Central memory CD8-positive, alpha-beta T cell (primary cell): ENCODE results near the gene LMOD3.
A peak's percentile ranks its signal among the peaks of the same experiment; 100 is the strongest.

ENCODE experiments used
- ATAC-seq: fragments of 150-1000 bp; cut with Tn5 transposase; replicated peaks from 2 replicates; pipeline ENCODE4 v1.10.0; 2022; ENCODE audit warnings: mild to moderate bottlenecking, moderate FRiP score, moderate number of reproducible peaks; ENCODE audit not compliant: poor library complexity, severe bottlenecking; ENCODE audit errors: extremely low read depth
- DNase-seq, 2 donors: peaks; one replicate each; pipeline ENCODE4 v3.0.0; 2021; ENCODE audit warnings: low spot score in 2 of 2
- H3K27ac Mint-ChIP-seq: one replicate; pipeline ENCODE4 v1.8.0; 2022; ENCODE audit warnings: low read depth, mild to moderate bottlenecking, moderate library complexity, mixed read lengths
- H3K27me3 Mint-ChIP-seq: one replicate; pipeline ENCODE4 v1.8.0; 2022; ENCODE audit warnings: mixed read lengths
- H3K36me3 Mint-ChIP-seq: one replicate; pipeline ENCODE4 v1.8.0; 2022; ENCODE audit warnings: mild to moderate bottlenecking, moderate library complexity, mixed read lengths; ENCODE audit not compliant: insufficient read depth
- H3K4me1 Mint-ChIP-seq: one replicate; pipeline ENCODE4 v1.8.0; 2022; ENCODE audit warnings: mixed read lengths
- H3K4me3 Mint-ChIP-seq: one replicate; pipeline ENCODE4 v1.8.0; 2022; ENCODE audit warnings: mild to moderate bottlenecking, moderate library complexity, mixed read lengths
- H3K9me3 Mint-ChIP-seq: one replicate; pipeline ENCODE4 v1.8.0; 2022; ENCODE audit warnings: mixed read lengths

The LMOD3 gene

DNA sequence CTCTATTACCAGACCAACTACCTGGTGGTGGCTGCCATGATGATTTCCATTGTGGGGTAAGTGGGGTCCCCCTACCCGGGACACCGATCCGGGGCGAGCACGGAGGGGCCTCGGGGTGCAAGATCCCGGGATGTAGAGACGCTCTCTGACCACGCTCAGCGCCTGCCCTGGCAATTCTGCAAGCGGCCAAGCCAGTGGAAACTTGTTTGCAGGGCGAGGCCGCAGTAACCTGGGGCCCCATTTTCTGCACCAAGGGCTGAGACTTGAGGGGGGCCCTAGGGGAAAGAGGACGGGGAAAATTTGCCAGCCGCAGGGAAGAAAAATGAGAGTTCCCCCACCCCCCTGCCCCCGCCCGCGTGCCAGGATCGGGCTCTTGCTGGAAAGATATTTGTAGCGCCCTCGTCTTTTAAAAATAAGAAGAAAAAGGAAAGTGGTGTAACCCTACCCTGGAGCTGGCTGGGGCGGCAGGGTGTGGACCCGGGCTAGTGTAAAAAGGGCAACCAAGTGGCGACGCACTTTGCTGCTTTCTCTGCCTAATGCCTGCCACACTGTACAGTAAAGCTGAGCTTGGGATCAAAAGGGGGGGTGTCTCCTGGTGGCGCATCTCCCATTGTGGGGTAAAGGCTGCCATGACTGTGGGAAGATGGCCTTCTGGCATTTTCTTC is 37.1 kb downstream of the LMOD3 start:
- H3K27ac Mint-ChIP-seq = peak overlapping the region; percentile 90
- no peaks in the 10 kb centered on the region for H3K27me3 Mint-ChIP-seq
- peaks cover 32% of the 10 kb centered on the region for H3K36me3 Mint-ChIP-seq
- ATAC-seq (peak; percentile 22), DNase-seq (no peak)
- H3K9me3 Mint-ChIP-seq = no peaks in the 10 kb centered on the region
- H3K4me1 Mint-ChIP-seq = peaks cover 65% of the 10 kb centered on the region
- peak overlapping the region; percentile 93 for H3K4me3 Mint-ChIP-seq

DNA sequence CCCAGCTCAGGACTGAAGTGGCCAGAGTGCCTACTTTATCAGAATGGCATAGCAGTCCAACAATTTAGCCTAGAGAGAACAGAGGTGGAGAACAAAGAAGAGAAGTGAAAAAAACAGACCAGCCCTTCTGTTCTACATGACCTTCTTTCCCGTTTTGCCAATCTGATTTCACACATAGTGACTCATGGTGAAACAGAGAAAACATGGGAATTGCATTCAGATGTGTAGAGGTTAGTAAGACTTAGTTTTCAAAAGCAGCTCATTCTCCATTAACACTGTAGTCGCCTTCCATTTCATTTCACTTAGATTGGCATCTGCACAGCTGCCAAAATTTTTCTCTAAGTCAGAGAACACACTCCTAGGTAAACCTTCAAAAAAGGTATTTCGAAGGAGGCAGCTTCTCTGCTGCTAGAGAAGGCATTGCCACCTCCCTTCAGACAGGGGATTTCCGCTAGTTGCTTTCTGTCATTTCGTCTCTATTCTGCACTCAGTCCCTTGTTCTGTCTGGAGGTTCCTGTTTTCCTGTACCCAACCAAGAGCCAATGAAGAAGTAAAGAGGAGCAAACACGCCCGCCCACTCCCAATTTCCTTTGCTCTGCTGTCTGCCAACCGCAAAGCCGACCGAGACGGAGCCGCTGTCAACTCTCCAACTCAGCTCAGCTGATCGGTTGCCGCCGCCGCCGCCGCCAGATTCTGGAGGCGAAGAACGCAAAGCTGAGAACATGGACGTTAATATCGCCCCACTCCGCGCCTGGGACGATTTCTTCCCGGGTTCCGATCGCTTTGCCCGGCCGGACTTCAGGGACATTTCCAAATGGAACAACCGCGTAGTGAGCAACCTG is 37.8 kb downstream of the LMOD3 start, which contains the start of gene ARL6IP5:
ARL6IP5 (plus strand) TSS at position 612 of the 842 bp plus-strand sequence; CDS start at position 723, 111 bp downstream.
- peaks cover 28% of the 10 kb centered on the region for H3K36me3 Mint-ChIP-seq
- H3K27me3 Mint-ChIP-seq = no peaks in the 10 kb centered on the region

GRCh38 chr3:69082805-69083204 is 39.6 kb downstream of the LMOD3 start:
- H3K27me3 Mint-ChIP-seq = no peaks in the 10 kb centered on the region
- peak overlapping the region; percentile 90 for H3K27ac Mint-ChIP-seq
- no peaks in the 10 kb centered on the region for H3K9me3 Mint-ChIP-seq
- DNase-seq (peak in 1 of 2 donors; percentile 42), ATAC-seq (peak; percentile 35)
- H3K4me1 Mint-ChIP-seq = peaks cover 57% of the 10 kb centered on the region
- H3K4me3 Mint-ChIP-seq = peak overlapping the region; percentile 42
- peaks cover 30% of the 10 kb centered on the region for H3K36me3 Mint-ChIP-seq

More for the DNA sequence above, 37.8 kb downstream of the LMOD3 start, which contains the start of gene ARL6IP5:
- Mint-ChIP-seq H3K27ac (peak within 1 kb of the TSS; percentile 90), H3K9me3 (no peaks in the 10 kb centered on the region), H3K4me3 (peak within 1 kb of the TSS; percentile 93), H3K4me1 (peaks cover 58% of the 10 kb centered on the region)
- ATAC-seq (peak; percentile 69), DNase-seq (peak; percentile 76 to 84)

DNA sequence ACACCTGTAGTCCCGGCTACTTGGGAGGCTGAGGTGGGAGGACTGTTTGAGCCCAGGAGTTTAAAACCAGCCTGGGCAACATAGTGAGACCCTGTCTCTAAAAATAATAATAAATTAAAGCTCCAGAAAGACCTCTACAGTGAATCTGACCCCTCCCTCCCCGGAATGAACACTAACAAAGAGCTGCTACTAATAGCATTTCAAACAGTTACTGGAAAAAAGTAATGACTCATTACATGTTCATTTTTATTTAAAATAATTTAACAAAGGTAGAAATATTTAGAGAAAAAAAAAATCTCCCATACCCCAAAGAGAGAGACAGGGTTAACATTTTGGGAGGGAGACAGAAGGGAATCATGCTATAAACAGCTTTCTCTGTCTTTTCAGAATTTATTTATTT is 40.0 kb downstream of the LMOD3 start:
- Mint-ChIP-seq H3K27ac (peak overlapping the region; percentile 90), H3K36me3 (peaks cover 31% of the 10 kb centered on the region), H3K4me3 (peak overlapping the region; percentile 42), H3K4me1 (peaks cover 62% of the 10 kb centered on the region), H3K9me3 (no peaks in the 10 kb centered on the region), H3K27me3 (no peaks in the 10 kb centered on the region)
- DNase-seq (no peak), ATAC-seq (no peak)

DNA sequence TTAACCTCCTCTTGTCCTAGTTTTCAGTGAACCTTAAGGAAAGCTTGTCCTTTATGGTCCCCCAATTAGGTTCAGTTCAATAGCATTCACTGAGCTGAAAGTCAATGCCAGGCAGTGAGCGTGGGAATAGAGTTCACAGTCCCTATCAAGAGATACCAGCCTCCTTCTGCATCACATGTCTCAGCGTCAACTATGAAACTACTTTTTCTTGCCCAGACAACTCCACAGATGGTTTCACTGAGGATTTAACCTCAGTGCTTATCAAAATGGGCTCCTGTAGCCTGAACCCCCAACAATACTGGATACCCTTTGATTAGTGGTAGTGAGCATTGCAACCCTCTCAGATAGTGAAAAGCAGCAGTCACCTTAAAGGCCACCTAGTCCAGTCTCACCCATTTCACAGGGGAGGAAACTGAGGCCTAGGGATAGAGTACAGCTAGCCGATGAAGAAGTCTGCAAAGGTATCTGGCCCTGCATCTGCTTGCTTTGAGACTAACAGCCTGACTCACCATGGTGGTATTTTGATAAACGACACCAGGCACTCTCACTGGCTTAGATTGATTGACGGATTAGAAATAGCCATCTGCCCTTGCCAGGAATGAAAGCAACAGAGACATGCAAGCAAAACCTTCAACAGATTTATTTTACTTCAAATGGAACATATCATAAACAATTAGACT is 40.7 kb downstream of the LMOD3 start:
- Mint-ChIP-seq H3K4me3 (peak overlapping the region; percentile 20), H3K4me1 (peaks cover 65% of the 10 kb centered on the region), H3K9me3 (no peaks in the 10 kb centered on the region), H3K36me3 (peaks cover 29% of the 10 kb centered on the region), H3K27me3 (no peaks in the 10 kb centered on the region), H3K27ac (peak overlapping the region; percentile 90)
- ATAC-seq (no peak), DNase-seq (no peak)

DNA sequence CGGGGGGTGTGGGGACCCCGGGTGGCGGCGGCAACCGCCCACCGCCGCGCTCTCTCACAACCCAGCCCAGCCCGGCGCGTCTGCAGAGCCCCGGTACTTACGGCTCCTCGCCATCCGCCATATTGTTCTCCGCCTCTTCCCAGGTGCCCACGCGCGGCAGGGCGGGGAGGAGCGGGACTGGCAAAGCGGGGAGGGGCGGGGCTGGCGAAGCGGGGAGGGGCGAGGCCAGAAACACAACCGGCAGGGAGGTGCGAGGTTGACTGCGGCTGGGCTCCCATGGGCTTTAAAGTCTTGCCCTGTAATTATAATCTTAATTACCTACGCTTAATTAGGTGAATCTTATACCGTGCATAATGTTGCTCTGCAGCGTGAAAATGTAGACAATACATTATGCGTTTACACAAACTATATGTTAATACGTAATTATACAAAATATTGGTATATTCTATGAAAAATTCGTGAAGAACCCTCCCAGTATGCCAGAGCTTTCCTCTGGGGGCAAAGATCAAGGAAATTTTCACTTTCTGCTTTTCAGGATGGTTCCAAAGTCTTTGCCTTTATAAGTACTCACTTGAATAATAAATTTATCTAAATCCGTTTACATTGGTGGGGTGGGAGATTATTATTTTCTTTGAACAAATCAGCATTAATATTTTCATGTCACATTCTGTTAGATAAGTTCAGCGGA is 42.0 kb downstream of the LMOD3 start, which contains the start of gene UBA3:
UBA3 (minus strand) TSS at position 133 of the 688 bp plus-strand sequence; CDS start at position 121, 12 bp downstream.
- Mint-ChIP-seq H3K4me1 (peaks cover 59% of the 10 kb centered on the region), H3K27me3 (no peaks in the 10 kb centered on the region), H3K4me3 (peak within 1 kb of the TSS; percentile 80), H3K27ac (peak within 1 kb of the TSS; percentile 77), H3K36me3 (peaks cover 25% of the 10 kb centered on the region), H3K9me3 (no peaks in the 10 kb centered on the region)
- DNase-seq (peak; percentile 60 to 75), ATAC-seq (peak; percentile 69)

DNA sequence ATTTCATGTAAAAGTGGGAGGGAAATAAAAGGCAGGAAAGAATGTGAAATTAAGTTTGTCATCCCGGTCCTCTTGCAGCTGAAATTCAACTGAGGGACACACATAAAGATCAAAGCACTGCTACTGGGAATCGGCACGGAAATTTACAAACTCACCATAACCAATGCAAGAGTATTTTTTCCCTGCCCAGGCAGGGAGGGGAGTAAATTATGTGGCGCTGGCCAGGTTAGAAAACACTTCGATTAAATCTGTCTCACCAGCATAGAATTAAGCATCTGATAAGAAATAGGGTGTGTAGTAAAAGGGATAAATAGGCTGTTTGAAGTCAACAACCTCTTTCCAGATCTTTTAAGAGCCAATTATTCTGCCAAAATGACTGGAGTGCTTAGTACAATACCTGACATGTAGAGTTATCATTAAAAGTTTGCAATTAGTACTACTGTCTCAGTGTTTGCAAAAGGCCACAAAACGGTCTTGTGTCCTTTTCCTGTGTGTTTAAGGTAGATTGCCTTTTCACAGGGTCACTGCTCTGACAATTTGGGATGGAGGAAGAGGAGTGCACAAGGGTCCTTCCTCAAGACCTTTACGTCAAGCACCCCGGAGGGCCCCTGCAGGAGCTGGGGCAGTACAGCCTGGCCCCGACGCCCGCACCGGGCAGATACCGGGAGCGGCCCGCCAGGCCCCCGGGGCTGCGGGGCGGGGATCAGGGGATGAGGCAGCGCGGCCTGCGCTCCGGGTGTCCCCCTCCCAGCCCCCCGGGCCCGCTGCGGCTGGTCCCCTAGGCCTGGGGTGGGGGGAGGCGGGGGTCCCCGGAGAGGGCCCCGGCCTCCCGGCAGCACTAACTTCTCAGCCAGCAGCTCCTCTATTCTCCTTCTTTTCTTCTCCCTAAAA is 42.9 kb downstream of the LMOD3 start:
- no peaks in the 10 kb centered on the region for H3K27me3 Mint-ChIP-seq
- peaks cover 55% of the 10 kb centered on the region for H3K4me1 Mint-ChIP-seq
- peak overlapping the region; percentile 77 for H3K27ac Mint-ChIP-seq
- peaks cover 20% of the 10 kb centered on the region for H3K36me3 Mint-ChIP-seq
- no peaks in the 10 kb centered on the region for H3K9me3 Mint-ChIP-seq
- DNase-seq (no peak), ATAC-seq (peak; percentile 12)
- peak overlapping the region; percentile 80 for H3K4me3 Mint-ChIP-seq

DNA sequence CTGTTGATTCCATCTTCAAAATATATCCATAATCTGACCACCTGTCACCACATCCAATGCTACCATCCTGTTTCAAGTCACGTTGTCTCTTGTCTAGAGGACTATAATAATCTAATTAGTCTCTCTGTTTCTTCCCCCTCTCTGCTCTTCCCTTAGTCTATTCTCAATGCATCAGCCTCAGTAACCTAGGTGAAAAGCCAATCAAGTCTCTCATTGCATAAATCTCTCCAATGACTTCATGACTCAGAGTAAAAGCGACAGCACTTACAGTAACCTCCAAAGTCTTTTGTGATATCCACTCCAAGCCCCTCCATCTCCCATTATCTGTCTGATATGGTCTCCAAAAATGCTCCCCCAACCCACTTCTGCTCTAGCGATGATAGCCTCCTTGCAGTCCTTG is 49.5 kb downstream of the LMOD3 start:
- no peak for ATAC-seq
- peak overlapping the region; percentile 7 for H3K27ac Mint-ChIP-seq
- H3K9me3 Mint-ChIP-seq = no peaks in the 10 kb centered on the region
- no peak overlapping the region for H3K4me3 Mint-ChIP-seq
- peaks cover 33% of the 10 kb centered on the region for H3K36me3 Mint-ChIP-seq
- no peaks in the 10 kb centered on the region for H3K27me3 Mint-ChIP-seq
- no peak for DNase-seq
- peaks cover 35% of the 10 kb centered on the region for H3K4me1 Mint-ChIP-seq

GRCh38 chr3:69066121-69066520 is 56.3 kb downstream of the LMOD3 start:
- peak overlapping the region; percentile 71 for H3K27ac Mint-ChIP-seq
- ATAC-seq (no peak), DNase-seq (no peak)
- H3K4me3 Mint-ChIP-seq = no peak overlapping the region
- H3K36me3 Mint-ChIP-seq = peaks cover 16% of the 10 kb centered on the region
- no peaks in the 10 kb centered on the region for H3K9me3 Mint-ChIP-seq
- H3K4me1 Mint-ChIP-seq = peaks cover 33% of the 10 kb centered on the region
- H3K27me3 Mint-ChIP-seq = no peaks in the 10 kb centered on the region

DNA sequence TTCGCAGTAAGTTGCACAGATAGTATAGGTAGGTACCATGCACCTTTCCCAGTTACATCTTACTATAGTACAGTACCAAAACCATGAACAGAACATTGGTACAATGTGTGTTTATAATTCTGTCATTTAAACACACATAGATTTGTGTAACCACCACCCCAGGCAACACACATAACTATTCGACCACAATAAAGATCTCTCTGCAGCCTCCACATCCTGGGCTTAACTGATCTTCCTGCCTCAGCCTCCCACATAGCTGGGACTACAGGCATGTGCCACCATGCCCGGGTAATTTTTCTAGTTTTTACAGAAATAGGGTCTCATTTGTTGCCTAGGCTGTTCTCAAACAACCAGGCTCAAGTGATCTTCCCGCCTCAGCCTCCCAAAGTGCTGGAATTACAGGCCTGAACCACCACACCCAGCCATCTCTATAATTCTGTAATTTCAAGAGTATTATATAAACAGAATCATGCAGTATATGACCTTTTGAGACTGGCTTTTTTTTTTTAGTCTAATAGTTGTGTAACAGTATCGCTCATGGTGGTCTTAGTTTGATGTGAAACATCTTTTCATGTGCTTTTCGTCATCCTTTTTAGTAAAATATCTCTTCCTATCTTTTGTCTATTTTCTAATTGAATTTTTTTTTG is 57.0 kb downstream of the LMOD3 start:
- no peak for DNase-seq
- Mint-ChIP-seq H3K4me3 (peak overlapping the region; percentile 53), H3K4me1 (peaks cover 28% of the 10 kb centered on the region), H3K36me3 (peaks cover 15% of the 10 kb centered on the region), H3K27ac (peak overlapping the region; percentile 71), H3K27me3 (no peaks in the 10 kb centered on the region), H3K9me3 (no peaks in the 10 kb centered on the region)
- peak; percentile 87 for ATAC-seq

DNA sequence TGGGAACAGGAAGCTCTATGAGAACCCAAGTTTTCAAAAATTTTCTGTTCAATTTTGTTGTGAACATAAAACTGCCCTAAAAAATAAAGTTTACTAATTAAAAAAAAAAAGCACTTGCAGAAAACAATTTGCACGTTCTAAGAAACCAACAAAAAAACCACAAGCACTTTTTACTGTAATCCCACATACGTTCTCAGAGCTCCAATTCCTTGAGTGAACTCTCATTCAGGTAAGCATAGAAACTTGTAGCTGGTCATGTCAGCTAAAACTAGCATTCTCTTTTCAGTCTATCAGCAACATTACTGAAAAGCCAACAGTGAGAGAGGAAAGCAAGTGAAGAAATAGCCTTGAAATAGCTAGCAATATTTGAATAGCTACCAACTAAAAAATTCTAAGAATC is 58.8 kb downstream of the LMOD3 start:
- Mint-ChIP-seq H3K4me1 (peaks cover 40% of the 10 kb centered on the region), H3K36me3 (peaks cover 19% of the 10 kb centered on the region), H3K9me3 (no peaks in the 10 kb centered on the region), H3K27me3 (no peaks in the 10 kb centered on the region), H3K27ac (peak overlapping the region; percentile 34), H3K4me3 (peak overlapping the region; percentile 27)
- ATAC-seq (no peak), DNase-seq (no peak)
